ENCODE data around the gene MLLT6.

The MLLT6 gene

GRCh38 chr17:38704606-38705522 lies at the start of gene MLLT6:
Gene MLLT6, plus strand, starts transcription at chr17:38705273. Its CDS starts 360 bp downstream, at chr17:38705633.
- peaks cover 71% of the 10 kb centered on the region for H3K4me1 Mint-ChIP-seq
- peak; percentile 77 for DNase-seq
- peaks cover 47% of the 10 kb centered on the region for H3K27me3 Mint-ChIP-seq (ENCODE audit: low read depth, poor library complexity)
- H3K36me3 Mint-ChIP-seq (ENCODE audit: low read depth): peaks cover 15% of the 10 kb centered on the region
- peak within 1 kb of the TSS; percentile 87 for H3K27ac Mint-ChIP-seq
- TF ChIP-seq CTCF (IDR thresholded peaks at IDR 0.05): no peak
- no peaks in the 10 kb centered on the region for H3K9me3 Mint-ChIP-seq
- H3K4me3 Mint-ChIP-seq: peak within 1 kb of the TSS; percentile 94

- H3K9me3 Mint-ChIP-seq: no peaks in the 10 kb centered on the region
- H3K27me3 Mint-ChIP-seq (ENCODE audit: low read depth, poor library complexity): peaks cover 11% of the 10 kb centered on the region
- peaks cover 65% of the 10 kb centered on the region for H3K4me1 Mint-ChIP-seq
- DNase-seq: no peak
- no peak for TF ChIP-seq CTCF (IDR thresholded peaks at IDR 0.05)
- no peaks in the 10 kb centered on the region for H3K36me3 Mint-ChIP-seq (ENCODE audit: low read depth)
- H3K27ac Mint-ChIP-seq: no peak overlapping the region
- no peak overlapping the region for H3K4me3 Mint-ChIP-seq
These were observed 47.9 kb upstream of the MLLT6 start for GRCh38 chr17:38656959-38657823.

- Mint-ChIP-seq H3K9me3 (no peaks in the 10 kb centered on the region), H3K4me1 (peaks cover 64% of the 10 kb centered on the region), H3K36me3 (ENCODE audit: low read depth) (no peaks in the 10 kb centered on the region), H3K27ac (no peak overlapping the region), H3K4me3 (no peak overlapping the region), H3K27me3 (ENCODE audit: low read depth, poor library complexity) (peaks cover 11% of the 10 kb centered on the region)
- no peak for TF ChIP-seq CTCF (IDR thresholded peaks at IDR 0.05)
- DNase-seq: no peak
These were observed 47.0 kb upstream of the MLLT6 start for GRCh38 chr17:38657824-38658740.

- DNase-seq: no peak
- Mint-ChIP-seq H3K4me1 (peaks cover 64% of the 10 kb centered on the region), H3K27ac (no peak overlapping the region), H3K36me3 (ENCODE audit: low read depth) (no peaks in the 10 kb centered on the region), H3K9me3 (no peaks in the 10 kb centered on the region), H3K4me3 (no peak overlapping the region), H3K27me3 (ENCODE audit: low read depth, poor library complexity) (peaks cover 11% of the 10 kb centered on the region)
- no peak for TF ChIP-seq CTCF (IDR thresholded peaks at IDR 0.05)
These were observed 46.2 kb upstream of the MLLT6 start for GRCh38 chr17:38658741-38659345.

GRCh38 chr17:38659415-38659814 lies 45.7 kb upstream of the MLLT6 start:
- H3K4me1 Mint-ChIP-seq: peaks cover 64% of the 10 kb centered on the region
- H3K27ac Mint-ChIP-seq: no peak overlapping the region
- no peak for TF ChIP-seq CTCF (IDR thresholded peaks at IDR 0.05)
- H3K27me3 Mint-ChIP-seq (ENCODE audit: low read depth, poor library complexity): peaks cover 12% of the 10 kb centered on the region
- H3K4me3 Mint-ChIP-seq: no peak overlapping the region
- H3K9me3 Mint-ChIP-seq: no peaks in the 10 kb centered on the region
- no peak for DNase-seq
- H3K36me3 Mint-ChIP-seq (ENCODE audit: low read depth): no peaks in the 10 kb centered on the region
